Measurements from ENCODE around the gene ATM.
A peak's percentile ranks its signal among the peaks of the same experiment; 100 is the strongest.

The ATM gene

DNA sequence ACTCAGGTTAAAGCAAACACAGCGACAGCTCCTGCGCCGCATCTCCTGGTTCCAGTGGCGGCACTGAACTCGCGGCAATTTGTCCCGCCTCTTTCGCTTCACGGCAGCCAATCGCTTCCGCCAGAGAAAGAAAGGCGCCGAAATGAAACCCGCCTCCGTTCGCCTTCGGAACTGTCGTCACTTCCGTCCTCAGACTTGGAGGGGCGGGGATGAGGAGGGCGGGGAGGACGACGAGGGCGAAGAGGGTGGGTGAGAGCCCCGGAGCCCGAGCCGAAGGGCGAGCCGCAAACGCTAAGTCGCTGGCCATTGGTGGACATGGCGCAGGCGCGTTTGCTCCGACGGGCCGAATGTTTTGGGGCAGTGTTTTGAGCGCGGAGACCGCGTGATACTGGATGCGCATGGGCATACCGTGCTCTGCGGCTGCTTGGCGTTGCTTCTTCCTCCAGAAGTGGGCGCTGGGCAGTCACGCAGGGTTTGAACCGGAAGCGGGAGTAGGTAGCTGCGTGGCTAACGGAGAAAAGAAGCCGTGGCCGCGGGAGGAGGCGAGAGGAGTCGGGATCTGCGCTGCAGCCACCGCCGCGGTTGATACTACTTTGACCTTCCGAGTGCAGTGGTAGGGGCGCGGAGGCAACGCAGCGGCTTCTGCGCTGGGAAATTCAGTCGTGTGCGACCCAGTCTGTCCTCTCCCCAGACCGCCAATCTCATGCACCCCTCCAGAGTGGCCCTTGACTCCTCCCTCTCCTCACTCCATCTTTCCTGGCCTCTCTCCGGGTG lies at the start of gene ATM, which contains the start of gene NPAT:
TSS of gene ATM (plus strand) at position 494 of the 774 bp plus-strand sequence. CDS start 4,558 bp downstream, outside the sequence.
TSS of gene NPAT (minus strand) at position 65 of the 774 bp plus-strand sequence. CDS start 102 bp downstream, outside the sequence.
- peak; percentile 98 for DNase-seq

GRCh38 chr11:108177570-108177969 lies 45.3 kb upstream of the ATM start:
- DNase-seq = no peak

- DNase-seq = no peak
Measured at GRCh38 chr11:108193725-108194124, 29.1 kb upstream of the ATM start.

DNA sequence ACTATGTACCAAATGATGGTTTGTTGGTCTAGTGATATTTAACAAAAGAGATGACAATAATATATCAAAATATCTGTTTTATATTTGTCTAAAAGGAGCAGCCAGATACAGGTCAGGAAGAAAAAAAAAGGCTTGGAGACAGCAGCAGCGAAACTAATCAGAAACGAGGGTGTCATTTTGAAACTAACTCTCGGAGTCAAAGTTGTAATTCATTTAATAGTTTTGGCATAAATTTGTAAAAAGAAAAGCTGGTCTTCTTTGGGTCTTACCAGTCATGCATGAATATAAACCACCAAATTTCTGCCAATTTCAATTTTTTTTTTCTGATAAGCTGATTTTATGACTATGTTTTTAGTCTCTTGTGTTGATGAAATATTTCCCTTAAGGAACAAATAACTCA lies 26.0 kb upstream of the ATM start:
- no peak for DNase-seq

GRCh38 chr11:108197351-108197750 lies 25.5 kb upstream of the ATM start:
- no peak for DNase-seq

DNA sequence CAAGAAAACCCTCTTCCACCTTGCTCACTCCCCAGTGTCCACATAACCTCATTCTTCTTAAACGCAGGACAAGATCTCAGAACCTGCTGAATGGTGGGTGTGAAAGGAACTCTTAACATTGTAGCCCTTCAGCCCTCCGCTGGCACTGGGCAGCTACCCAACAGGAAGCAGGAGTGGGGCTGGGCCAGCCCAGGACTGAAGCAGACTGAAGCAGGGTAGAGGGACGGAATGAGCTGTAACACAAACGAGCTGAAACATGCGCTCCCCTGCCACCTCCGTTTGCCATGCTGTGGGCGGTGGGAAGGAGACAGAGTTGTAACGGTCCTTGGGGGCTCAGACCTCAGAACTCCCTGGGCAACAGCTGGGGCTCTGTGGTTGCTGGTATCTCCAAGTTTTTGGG lies 24.0 kb upstream of the ATM start:
- DNase-seq = no peak

GRCh38 chr11:108199446-108200321 lies 23.2 kb upstream of the ATM start:
- DNase-seq = no peak

GRCh38 chr11:108203075-108203474 lies 19.8 kb upstream of the ATM start:
- DNase-seq = no peak

DNA sequence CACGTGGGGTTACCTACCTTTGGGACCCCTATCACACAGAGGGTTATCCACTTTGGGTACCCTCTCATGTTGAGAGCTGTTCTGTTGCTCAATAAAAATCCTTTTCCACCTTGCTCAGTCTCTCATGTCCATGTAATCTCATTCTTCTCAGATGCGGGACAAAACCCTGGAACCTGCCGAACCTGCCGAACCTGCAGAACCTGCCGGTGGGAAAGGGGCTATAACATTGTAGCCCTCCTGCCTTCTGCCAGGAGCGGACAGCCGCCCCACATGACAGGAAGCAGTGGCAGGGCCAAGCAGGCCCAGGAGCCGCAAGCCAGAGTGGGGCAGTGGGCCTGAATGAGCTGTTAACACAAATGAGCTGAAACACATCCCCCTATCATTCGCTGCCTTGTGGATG lies 18.5 kb upstream of the ATM start:
- DNase-seq = no peak

GRCh38 chr11:108204929-108205499 lies 17.9 kb upstream of the ATM start:
- no peak for DNase-seq

DNA sequence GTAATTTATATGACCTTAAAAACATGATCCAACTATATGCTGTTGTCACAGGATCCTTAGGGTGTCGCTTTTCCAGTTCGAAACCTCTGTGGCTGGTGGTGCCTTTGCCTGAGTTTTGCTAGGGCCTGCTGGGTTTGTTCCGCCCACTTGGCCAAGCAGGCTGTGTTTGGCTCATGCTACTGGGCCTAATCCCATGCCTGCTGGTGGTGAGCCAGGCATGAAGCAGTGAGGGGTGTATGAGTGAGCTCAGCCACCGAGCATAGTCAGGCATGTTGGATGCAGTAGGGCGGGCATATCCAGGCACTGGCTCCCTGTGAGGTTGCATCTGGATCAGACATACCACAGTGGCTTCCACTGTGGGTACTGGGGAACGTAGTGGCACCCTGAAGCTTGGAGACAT lies 16.7 kb upstream of the ATM start:
- DNase-seq = no peak

- DNase-seq = no peak
Measured at GRCh38 chr11:108206969-108207682, 15.7 kb upstream of the ATM start.

- no peak for DNase-seq
Measured at GRCh38 chr11:108207683-108208060, 15.2 kb upstream of the ATM start.

DNA sequence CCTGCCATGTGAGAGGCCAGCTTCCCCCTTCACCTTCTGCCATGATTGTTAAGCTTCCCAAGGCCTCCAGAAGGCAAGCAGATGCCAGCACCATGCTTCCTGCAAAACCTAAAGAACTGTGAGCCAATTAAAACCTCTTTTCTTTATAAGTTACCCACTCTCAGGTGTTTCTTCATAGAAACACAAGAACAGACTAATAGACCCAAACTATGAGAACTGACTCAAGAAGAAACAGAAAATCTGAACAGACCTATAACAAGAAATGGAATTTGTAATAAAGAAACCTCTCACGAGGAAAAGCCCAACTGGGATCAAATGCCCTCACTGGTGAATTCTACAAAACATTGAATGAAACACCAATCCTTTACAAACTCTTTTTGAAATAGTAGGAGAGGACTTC lies 12.4 kb upstream of the ATM start:
- DNase-seq = no peak

GRCh38 chr11:108213784-108214183 lies 9.1 kb upstream of the ATM start:
- no peak for DNase-seq

DNA sequence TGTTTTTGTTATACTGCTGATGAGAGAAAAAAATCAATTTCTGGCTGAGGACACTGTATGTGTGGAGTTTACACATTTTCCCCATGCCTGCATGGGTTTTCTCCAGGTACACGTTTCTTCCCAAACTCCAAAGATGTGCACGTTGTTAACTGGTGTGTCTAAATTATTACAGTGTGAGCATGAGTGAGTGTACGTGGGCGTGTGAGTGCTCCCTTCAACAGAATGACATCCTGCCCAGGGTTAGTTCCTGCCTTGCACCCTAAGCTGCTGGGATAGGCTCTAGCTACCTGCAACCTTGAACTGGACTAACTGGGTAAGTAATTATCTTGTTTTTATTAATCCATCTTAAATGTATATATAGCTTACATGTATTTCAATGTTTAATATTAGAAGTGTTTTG lies 5.9 kb upstream of the ATM start:
- no peak for DNase-seq

DNA sequence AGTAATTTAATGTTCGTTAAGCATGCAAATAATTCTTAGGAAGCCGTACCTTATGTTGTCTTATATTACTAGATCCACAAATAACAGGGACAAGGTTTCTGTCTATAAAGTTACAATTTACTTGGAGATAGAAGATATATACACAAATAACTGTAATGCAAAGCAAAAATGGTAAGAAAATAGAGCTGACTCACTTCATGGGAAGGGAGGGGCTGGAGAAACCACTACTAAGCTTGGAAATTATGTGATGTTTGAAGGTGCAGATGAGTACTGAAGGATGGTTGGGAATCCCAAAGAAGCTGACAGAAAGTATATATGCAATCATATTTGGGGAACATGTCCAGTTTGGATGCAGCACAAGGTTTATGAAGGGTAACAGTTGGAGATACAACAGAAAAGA lies 4.4 kb upstream of the ATM start:
- no peak for DNase-seq

DNA sequence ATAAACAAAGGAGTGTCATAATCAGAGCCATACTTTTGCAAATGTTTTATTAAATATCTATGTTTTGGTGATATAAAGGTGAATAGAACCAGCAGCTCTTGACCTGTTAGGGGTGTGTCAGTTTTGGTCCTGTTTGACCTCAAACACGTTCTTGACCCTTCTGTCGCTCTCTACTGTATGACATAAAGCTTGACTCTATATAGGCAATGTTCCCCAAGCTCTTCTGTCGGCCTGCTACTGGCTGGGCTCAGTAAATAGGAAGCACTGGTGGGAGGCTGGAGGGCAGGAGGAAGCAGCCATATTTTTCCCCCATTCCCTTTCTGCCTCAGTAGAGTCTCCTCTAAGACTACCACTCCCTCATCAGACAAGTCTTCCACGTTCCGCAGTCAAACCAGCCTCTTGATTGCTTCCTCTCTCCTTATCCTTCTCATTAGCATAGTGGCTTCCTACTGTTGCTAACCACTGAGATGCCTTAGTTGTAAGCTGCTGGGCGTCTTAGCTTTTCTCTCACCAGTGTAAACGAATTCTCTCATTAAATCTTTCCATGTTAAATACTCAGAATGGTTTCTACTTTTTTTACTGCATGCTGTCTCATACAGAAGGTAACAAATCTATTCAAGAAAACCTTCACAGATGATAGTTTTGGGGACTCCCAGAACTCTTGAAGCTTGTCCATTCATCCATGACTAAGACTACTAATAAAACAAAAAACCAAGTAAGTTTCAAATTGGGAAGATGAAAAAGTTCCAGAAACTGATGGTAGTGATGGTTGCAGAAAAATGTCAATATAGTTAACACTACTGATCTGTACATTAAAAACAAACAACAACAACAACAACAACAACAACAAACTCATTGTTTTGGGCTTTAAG lies 3.7 kb upstream of the ATM start:
- no peak for DNase-seq

DNA sequence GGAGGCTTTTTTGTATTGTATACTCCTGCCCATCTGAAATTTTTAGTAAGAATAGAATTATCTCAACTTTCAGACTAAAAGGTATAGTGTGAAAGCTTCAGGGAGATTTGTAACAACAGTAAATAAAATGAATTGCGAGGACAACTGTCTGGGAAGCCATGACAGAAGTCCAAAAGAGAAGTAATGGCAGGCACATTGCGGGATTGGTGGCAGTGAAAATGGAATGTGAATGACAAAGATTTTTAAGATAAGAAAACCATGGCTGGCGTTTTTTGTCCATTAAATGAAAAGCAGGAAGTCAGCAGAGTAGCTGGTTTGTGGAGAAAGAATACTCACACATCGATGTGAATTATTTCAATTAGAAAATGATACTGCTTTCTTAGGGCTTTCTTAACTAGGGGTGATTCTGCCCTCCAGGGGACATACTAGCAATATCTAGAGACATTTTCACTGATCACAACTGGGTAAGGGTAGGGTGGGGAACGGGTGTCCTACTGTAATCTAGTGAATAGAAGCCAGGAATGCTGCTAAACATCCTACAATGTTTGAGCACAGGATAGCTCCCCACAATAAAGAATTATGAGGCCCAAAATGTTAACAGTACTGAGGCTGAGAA lies 2.0 kb upstream of the ATM start:
- DNase-seq = no peak

GRCh38 chr11:108221371-108221770 lies 1.5 kb upstream of the ATM start:
- no peak for DNase-seq

DNA sequence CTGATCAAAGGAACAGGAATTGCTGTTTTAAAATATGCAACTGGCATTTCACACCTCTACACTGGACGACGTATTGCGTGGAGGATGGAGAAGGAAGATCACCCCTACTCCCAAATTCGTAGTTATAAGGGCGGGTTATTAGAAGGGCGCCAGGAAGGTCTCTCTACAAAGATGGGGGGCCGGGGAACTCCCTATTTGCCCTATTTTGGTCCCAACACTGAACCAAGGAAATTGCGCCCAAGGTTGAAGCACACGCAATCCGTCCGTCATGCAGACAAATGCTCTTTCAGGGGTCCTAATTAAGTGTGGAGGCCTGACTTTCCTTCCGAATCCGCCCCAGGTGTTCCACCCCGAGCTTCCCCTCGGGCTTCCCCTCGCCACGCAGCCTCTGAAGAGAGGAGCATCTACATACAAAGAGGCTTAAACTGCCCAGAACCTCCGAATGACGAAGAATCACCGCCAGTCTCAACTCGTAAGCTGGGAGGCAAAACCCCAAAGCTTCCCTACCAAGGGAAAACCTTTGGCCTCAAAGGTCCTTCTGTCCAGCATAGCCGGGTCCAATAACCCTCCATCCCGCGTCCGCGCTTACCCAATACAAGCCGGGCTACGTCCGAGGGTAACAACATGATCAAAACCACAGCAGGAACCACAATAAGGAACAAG lies 825 bp upstream of the ATM start:
- DNase-seq = peak; percentile 33

Measured in NCI-H1436 (cell line).